Measurements from ENCODE around the gene ARID5B.

The ARID5B gene

GRCh38 chr10:61991166-61991565, 89.7 kb downstream of the ARID5B start:
- no peak for DNase-seq (ENCODE audit: low spot score)

DNA sequence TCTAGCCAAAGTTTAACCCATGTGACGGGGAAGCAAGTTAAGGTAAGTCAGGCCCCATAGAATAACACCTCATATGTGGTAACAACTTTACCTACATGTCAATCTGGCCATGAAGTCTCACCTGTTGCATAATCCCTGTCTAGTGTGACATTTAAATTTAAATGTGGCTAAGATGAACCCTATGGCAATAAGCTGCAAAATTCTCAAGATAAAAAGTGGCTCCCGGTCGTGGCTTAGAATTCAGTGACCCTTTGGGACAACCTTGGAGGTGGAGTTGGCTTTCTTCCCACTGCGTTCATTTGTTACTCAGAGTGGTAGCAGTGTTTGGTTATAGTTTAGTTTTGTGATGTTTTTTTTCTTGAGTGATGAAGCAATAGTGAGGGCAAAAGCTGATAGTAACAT, 90.6 kb downstream of the ARID5B start:
- DNase-seq (ENCODE audit: low spot score), result no peak

GRCh38 chr10:61992671-61993668, 91.5 kb downstream of the ARID5B start:
- DNase-seq (ENCODE audit: low spot score), result peak; percentile 80

DNA sequence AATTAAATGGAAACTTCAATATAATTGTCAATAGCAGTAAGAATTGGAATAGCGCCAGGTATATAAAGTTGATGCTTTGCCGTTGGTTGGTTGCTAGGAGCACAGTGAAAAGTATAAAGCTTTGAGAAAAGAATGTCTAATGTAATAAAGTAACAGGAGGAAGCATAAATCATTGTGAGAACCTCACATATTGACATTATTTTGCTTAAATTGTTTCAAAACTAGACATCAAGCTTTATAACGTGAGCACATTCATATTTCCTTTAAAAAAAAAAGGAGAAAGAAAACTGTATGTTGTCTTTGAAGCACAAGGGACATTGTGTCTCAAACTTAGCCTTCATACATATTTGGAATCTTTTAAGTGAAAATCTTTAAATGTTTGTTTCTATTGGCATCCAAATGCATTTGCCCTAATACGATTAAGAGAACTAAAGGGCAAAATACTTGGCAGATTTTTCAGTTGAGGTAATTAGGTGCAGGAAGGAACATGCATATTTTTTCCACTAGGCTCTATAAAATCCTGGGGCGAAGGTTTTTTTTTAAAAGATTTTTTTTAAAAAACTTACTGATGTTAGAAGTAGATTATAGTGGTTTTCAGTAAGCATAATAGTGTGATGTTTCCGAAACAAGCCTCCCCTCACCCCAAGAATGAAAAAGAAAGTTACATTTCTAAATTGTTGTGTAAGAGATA, 92.4 kb downstream of the ARID5B start:
- no peak for DNase-seq (ENCODE audit: low spot score)

DNA sequence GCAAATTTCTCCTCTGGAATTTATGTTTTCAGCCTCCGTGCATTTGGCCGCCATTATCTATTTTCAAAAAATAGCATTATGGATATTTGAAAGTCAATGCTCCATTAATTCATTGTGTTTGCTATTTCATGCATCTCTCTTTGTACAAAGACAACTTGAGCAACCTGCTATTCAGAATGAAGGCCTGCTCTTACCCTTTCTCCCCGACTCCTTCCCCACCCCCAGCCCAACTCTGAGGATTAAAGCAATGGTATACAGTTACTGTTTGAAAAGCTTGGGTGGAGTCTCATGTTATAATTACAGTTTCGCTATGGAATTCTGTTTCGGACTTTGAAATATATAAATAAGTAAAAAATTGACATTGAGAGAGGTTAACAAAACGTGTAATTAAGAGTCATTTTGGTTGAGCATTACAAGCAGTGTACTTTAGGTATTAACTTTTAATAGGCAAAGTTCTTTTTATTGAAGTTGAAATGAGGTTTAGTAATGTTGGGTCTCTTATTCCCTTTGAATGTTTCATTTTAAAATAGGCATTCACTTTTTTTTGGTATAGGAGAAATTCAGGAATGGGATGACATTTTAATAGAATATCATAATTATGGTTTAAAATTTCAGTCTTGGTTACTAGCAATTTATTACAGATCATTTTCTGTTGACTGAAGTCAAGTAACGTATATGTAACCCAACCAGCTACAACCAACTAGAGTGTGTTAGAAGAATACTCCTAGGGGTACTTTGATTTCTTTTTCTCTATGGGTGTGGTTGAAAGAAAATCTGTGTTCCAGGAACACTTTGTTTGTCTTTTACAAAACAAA, 93.1 kb downstream of the ARID5B start:
- DNase-seq (ENCODE audit: low spot score), result no peak

DNA sequence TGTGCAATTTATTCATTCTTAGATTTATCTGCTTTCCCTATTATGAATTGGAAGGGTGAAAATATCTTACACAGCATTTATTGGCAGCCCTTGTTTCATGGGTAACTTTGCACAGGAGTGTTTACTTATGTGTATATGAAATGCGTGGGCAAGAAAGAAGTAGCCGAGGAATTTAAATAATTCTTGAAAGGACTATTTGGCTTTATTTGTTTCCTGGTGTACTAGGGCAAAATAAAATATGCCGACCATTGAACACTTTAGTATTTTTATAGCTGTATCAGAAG, 93.7 kb downstream of the ARID5B start:
- no peak for DNase-seq (ENCODE audit: low spot score)

- no peak for DNase-seq (ENCODE audit: low spot score)
These were observed 97.4 kb downstream of the ARID5B start for GRCh38 chr10:61998937-61999336.

DNA sequence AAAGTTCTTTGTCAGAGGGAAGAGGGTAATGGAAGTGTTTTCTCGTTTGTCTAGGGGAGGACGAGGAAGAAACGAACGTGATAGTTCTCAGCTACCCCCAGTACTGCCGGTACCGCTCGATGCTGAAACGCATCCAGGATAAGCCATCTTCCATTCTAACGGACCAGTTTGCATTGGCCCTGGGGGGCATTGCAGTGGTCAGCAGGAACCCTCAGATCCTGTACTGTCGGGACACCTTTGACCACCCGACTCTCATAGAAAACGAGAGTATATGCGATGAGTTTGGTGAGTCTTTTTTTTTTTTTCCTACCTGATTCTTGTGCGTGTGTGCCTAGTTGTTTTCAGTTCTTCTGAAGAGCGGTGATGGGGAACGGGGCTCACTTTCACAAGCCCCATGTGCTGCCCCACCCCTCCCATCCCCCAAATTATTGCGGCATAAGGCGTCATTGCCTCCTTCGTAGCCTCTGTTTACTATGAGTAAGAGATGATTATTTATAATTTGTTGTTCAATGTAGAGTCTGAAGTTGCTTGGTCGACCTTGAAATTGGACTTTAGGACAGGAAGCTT, 98.6 kb downstream of the ARID5B start:
- no peak for DNase-seq (ENCODE audit: low spot score)

- no peak for DNase-seq (ENCODE audit: low spot score)
These were observed 99.2 kb downstream of the ARID5B start for GRCh38 chr10:62000726-62001125.

DNA sequence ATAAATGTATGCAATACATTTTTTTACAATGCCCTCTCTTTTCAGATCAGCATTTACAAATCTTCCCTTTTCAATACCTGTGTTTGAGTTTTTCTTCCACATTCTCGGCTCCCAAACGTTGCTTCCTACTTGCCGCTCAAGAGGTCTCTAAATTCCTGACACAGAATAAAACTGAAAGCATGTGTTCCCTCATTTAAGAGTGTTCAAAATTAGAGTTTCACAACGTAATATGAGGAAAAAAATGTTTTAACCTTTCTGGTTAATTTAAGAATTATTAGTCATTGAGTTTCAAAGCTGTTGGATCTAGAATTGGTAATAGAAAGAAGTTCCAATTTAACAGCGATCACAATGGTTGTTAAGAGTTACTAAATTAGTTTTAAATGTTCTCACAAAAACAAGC, 100.4 kb downstream of the ARID5B start:
- no peak for DNase-seq (ENCODE audit: low spot score)

DNA sequence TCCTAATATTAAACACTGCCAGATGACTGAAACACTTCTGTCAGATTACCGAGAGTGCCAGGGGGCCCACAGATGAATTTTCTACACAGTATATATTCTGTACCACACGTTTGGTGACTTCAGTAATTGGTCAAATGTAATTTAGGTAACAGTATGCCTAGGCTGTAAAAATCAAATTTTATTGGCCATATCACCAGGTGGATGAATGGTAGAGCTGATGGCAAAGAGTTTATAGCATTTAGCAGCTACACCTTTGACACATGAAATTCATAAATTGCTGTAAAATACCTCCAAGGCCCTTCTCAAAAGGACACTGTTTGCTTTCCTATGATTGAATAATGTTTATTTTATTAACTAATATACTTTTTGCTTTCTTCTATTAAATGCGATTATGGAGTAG, 101.3 kb downstream of the ARID5B start:
- no peak for DNase-seq (ENCODE audit: low spot score)

GRCh38 chr10:62004042-62004441, 102.5 kb downstream of the ARID5B start:
- no peak for DNase-seq (ENCODE audit: low spot score)

DNA sequence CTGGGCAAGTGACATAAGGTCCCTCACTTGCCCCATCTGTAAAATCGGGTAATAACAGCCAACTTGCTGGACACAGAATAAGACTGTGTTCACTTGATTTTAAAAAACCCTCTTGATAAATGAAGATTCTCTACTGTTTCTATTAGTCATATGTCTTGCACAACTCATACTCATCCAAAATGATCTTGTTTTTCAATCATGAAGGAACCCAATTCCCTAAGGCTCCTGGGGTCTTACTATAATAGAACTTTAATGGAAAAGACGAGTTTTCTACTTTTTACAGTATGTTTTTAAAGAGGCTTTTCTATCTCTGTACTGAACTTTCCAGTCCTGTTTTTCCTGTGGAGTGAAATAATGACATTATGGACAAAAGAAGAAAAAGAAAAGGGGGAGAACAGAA, 103.8 kb downstream of the ARID5B start:
- DNase-seq (ENCODE audit: low spot score), result no peak

GRCh38 chr10:62005687-62006086, 104.2 kb downstream of the ARID5B start:
- no peak for DNase-seq (ENCODE audit: low spot score)

DNA sequence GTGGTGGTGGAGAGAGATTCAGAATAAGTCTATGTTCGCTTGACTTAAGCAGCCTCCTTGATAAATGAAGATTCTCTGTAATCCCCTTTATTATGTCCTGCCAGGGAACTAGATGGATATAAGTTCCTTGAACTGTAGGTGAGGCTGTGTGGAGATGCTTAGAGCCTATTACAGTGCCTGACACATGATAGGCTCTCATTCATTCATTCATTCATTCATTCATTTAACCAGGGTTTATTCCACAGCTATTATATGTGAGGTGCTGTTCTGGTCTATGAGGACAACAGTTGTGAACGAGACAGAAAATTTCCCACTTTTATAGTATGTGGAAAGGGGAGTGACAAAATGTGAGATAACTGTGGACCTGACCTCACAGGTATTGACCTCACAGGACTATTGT, 105.6 kb downstream of the ARID5B start:
- DNase-seq (ENCODE audit: low spot score), result no peak

GRCh38 chr10:62008196-62008595, 106.7 kb downstream of the ARID5B start:
- no peak for DNase-seq (ENCODE audit: low spot score)

GRCh38 chr10:62008946-62009345, 107.4 kb downstream of the ARID5B start:
- no peak for DNase-seq (ENCODE audit: low spot score)

- DNase-seq (ENCODE audit: low spot score), result no peak
These were observed 108.9 kb downstream of the ARID5B start for GRCh38 chr10:62010366-62010765.

- no peak for DNase-seq (ENCODE audit: low spot score)
These were observed 110.1 kb downstream of the ARID5B start for GRCh38 chr10:62011558-62011957.

GRCh38 chr10:62012318-62012717, 110.8 kb downstream of the ARID5B start:
- no peak for DNase-seq (ENCODE audit: low spot score)

GRCh38 chr10:62014510-62014909, 113.0 kb downstream of the ARID5B start:
- no peak for DNase-seq (ENCODE audit: low spot score)

DNA sequence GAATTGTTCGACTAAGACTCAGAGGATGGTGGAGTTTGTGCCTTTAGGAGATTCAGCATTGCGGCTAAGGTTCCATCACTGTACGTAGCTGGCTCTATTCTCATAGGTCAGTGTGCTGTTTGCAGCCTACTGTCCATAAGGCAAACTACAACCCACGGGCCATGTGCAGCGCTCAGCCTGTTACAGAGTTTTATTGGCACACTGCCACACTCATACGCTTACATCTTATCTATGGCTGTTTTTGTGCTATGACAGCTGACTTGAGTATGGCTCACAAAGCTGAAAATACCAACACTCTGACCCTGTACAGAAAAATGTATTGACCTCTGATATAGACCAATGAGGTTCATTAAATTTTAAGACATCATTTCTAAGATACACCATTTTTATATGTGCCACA, 114.5 kb downstream of the ARID5B start:
- DNase-seq (ENCODE audit: low spot score), result no peak
